GM10266 (cell line): ENCODE measurements around the gene WLS.

Experiments
- DNase-seq: peaks from one replicate; pipeline ENCODE4 v3.0.0; 2012; ENCODE audit errors: extremely low spot score
- TF ChIP-seq, protein P1 (sequence below): IDR thresholded peaks from 2 replicates; pipeline ENCODE4 v1.5.1; 2012; ENCODE audit warnings: mild to moderate bottlenecking, low read depth; ENCODE audit not compliant: control insufficient read depth, insufficient read depth; ENCODE audit errors: missing control alignments

Gene WLS

DNA sequence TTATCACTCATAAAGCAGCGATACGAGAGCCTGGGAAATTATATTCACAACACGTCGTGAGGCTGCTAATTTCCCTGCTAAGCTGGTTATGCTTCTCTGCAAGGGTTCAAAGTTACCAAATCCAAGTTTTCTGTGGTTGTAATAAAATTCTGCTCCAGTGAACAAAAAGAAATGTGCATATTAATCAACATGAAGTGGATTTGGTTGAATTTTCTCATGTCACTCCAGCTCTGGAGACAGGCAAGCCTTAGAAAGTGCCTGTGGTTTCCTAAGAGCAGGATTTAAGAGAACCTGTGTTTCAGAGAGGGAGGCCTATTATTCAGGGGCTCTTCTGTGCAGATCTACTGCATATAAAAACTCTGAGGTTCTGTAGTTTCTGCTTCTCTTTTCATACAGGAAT lies 87.5 kb downstream of the WLS start:
- DNase-seq: no peak
- TF ChIP-seq, protein P1, sequence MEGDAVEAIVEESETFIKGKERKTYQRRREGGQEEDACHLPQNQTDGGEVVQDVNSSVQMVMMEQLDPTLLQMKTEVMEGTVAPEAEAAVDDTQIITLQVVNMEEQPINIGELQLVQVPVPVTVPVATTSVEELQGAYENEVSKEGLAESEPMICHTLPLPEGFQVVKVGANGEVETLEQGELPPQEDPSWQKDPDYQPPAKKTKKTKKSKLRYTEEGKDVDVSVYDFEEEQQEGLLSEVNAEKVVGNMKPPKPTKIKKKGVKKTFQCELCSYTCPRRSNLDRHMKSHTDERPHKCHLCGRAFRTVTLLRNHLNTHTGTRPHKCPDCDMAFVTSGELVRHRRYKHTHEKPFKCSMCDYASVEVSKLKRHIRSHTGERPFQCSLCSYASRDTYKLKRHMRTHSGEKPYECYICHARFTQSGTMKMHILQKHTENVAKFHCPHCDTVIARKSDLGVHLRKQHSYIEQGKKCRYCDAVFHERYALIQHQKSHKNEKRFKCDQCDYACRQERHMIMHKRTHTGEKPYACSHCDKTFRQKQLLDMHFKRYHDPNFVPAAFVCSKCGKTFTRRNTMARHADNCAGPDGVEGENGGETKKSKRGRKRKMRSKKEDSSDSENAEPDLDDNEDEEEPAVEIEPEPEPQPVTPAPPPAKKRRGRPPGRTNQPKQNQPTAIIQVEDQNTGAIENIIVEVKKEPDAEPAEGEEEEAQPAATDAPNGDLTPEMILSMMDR: no peak

- no peak for DNase-seq
- TF ChIP-seq, protein P1: no peak
These were observed 88.7 kb downstream of the WLS start for GRCh38 chr1:68143633-68144032.

- no peak for DNase-seq
- TF ChIP-seq, protein P1: no peak
These were observed 89.9 kb downstream of the WLS start for GRCh38 chr1:68142461-68142860.

- no peak for DNase-seq
- TF ChIP-seq, protein P1: no peak
These were observed 90.3 kb downstream of the WLS start for GRCh38 chr1:68142036-68142435.

DNA sequence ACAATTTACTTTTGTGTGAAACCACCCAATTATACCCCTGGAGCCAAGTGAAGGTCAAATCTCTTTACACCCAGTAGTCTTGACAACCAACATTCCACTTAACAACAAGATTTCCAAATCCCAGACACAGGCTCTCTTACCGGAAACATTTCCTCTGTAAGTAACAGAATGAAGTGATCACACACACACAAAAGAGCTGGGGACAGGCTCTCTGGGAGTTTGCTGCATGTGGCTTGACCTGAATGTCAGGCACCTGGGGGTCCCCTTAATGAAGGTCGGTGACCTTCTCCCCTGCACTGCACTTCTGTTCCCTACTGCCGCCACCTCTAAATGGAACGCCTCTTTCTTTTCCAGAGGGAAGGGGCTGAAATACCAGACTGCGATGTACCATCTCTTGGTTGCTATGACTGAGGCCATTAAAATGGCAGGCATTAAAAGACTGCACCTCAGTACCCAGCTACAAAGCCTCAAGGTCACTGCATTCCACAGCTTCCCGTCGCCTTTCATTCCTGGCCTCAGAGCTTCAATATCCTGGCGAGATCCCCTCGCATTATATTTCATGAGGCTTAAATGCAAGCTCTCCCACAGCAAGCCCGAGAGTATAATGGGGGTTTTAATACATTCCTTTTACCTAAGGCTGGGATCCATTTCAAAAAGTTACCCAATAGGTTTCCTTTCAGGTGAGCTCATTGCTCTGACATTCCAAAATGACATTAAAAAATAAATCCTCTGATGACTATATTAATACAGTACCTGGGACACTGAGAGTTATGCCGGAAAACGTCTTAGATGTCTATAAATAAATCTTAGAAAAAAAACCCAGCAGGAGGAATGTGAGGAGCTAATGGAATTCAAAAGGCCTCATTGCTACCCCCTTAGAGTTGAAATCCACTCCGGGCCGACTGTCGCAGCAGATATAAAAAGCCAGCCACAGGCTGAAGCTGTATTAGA lies 91.0 kb downstream of the WLS start:
- TF ChIP-seq, protein P1: no peak
- DNase-seq: no peak

DNA sequence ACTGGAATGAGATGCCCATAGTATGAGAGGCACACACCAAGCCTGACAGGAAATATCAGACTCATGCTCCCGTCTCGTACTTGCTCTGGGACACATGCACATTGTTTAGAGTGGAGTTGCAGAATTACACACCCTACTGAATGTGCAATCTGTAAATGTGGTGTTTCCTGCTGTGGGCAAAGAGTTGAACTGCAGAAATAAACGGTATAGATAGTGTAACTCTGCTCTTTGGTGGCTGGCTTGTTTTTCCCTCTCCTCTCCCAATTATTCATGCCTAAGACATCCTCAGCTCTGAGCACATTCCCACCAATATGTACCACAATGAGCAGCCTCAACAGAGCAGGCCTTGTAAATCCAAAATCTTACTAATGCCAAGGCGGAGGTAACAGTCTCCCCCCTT lies 91.8 kb downstream of the WLS start:
- TF ChIP-seq, protein P1: no peak

GRCh38 chr1:68136187-68136586 lies 96.1 kb downstream of the WLS start:
- TF ChIP-seq, protein P1: no peak
- DNase-seq: no peak

More for the DNA sequence above, 91.8 kb downstream of the WLS start:
- no peak for DNase-seq
